HCT116 (cell line): ENCODE data around the gene ATRAID. TPM values are rescaled to one million over a fixed set of nuclear protein-coding genes. Genes with fewer than 3 reads are reported as not detected.

Source experiments
- ATAC-seq: fragments of 200-7000 bp; cut with Tn5 transposase; 2 replicates; pipeline ENCODE4 v1.9.1; 2020; ENCODE audit warnings: mild to moderate bottlenecking, moderate library complexity
- BruUV-seq: library from RNA; stranded (reverse); fragments of 400-500 nt; replicated peaks from 2 replicates; lab custom pipeline; 2021; lab: Mats Ljungman, UMichigan
- CTCF ChIA-PET: fragments of 300-600 bp; sonication (Branson Sonifier 250); formaldehyde crosslinking; loops from one replicate; lab custom pipeline; 2021; ENCODE audit warnings: antibody characterized with exemption; lab: Charles Lee
- POLR2A ChIA-PET: fragments of 300-600, 350-600 bp; sonication (Branson Sonifier 250); formaldehyde crosslinking; loops from one replicate; lab custom pipeline; 2021; ENCODE audit warnings: antibody characterized with exemption; lab: Charles Lee
- RAD21 ChIA-PET, 2 experiments: fragments of 300-600 bp; sonication (Branson Sonifier 250); formaldehyde crosslinking; loops; one replicate each; lab custom pipeline; 2023; ENCODE audit warnings: low total read pairs in 2 of 2; ENCODE audit not compliant: uncharacterized antibody in 2 of 2, unreplicated experiment in 2 of 2, low non-redundant PET in 1 of 2; lab: Charles Lee
- DNase-seq: peaks from one replicate; pipeline ENCODE4 v3.0.0-alpha.2; 2010; ENCODE audit warnings: low read depth, low spot score
- H2AFZ ChIP-seq: fragments of 200-600 bp; shearing (Covaris generic), sonication (generic); 2 replicates; pipeline ENCODE4 v1.6.1; 2017; ENCODE audit warnings: low read depth, mixed run types, mixed read lengths, antibody characterized with exemption, low read length; ENCODE audit not compliant: poor library complexity, severe bottlenecking
- H3K27ac ChIP-seq: 2 replicates; pipeline ENCODE4 v1.5.1; 2012; ENCODE audit warnings: low read depth, low read length
- H3K27me3 ChIP-seq: fragments of 200-600 bp; sonication (generic); 2 replicates; pipeline ENCODE4 v1.6.1; 2016; ENCODE audit warnings: mixed run types, low read length, mixed read lengths; ENCODE audit not compliant: insufficient read depth
- H3K36me3 ChIP-seq, 2 experiments: fragments of 200-500 bp in 1 of 2; fragments of 200-600 bp in 1 of 2; sonication (Bioruptor generic) in 1 of 2; sonication (generic) in 1 of 2; 2 replicates each; pipeline versions ENCODE4 v1.5.1 to v1.6.1; 2014 to 2016; ENCODE audit warnings: low read length in 2 of 2, inconsistent platforms in 1 of 2, mixed read lengths in 1 of 2, mixed run types in 1 of 2; ENCODE audit not compliant: insufficient read depth in 2 of 2, control insufficient read depth in 1 of 2
- H3K4me1 ChIP-seq, 2 experiments: fragments of 200-600 bp in 1 of 2; sonication (generic) in 1 of 2; 2 replicates each; pipeline versions ENCODE4 v1.5.1 to v1.6.1; 2012 to 2017; ENCODE audit warnings: low read length in 2 of 2, inconsistent platforms in 1 of 2, mild to moderate bottlenecking in 1 of 2, mixed read lengths in 1 of 2, mixed run types in 1 of 2, moderate library complexity in 1 of 2; ENCODE audit not compliant: insufficient read depth in 2 of 2, control insufficient read depth in 1 of 2
- H3K4me2 ChIP-seq: fragments of 200-600 bp; sonication (generic); 2 replicates; pipeline ENCODE4 v1.6.1; 2017; ENCODE audit warnings: mixed run types, low read length, mixed read lengths
- H3K4me3 ChIP-seq, 2 experiments: fragments of 200-600 bp in 1 of 2; sonication (generic) in 1 of 2; replicated peaks in 1 of 2; 2 replicates each; pipeline ENCODE4 v1.5.1; 2011 to 2016; ENCODE audit warnings: low read length in 2 of 2, control low read depth in 1 of 2, low read depth in 1 of 2, mild to moderate bottlenecking in 1 of 2, mixed read lengths in 1 of 2, mixed run types in 1 of 2
- H3K79me2 ChIP-seq: fragments of 200-600 bp; sonication (generic); 2 replicates; pipeline ENCODE4 v1.6.1; 2017; ENCODE audit warnings: mild to moderate bottlenecking, mixed run types, low read length, moderate library complexity, mixed read lengths; ENCODE audit not compliant: insufficient read depth
- H3K9ac ChIP-seq: fragments of 200-600 bp; sonication (generic); 2 replicates; pipeline ENCODE4 v1.6.1; 2016; ENCODE audit warnings: low read length, mixed read lengths
- H3K9me2 ChIP-seq: fragments of 200-600 bp; sonication (generic), shearing (Covaris generic); 2 replicates; pipeline ENCODE4 v1.6.1; 2017; ENCODE audit warnings: mixed run types, mild to moderate bottlenecking, moderate library complexity; ENCODE audit not compliant: insufficient read depth
- H3K9me3 ChIP-seq, 2 experiments: fragments of 200-500 bp in 1 of 2; fragments of 200-600 bp in 1 of 2; sonication (Bioruptor generic) in 1 of 2; sonication (generic) in 1 of 2; 2 replicates each; pipeline ENCODE4 v1.6.1; 2014 to 2017; ENCODE audit warnings: low read length in 2 of 2, mixed read lengths in 2 of 2, inconsistent platforms in 1 of 2, low read depth in 1 of 2, mild to moderate bottlenecking in 1 of 2, mixed run types in 1 of 2, moderate library complexity in 1 of 2; ENCODE audit not compliant: control insufficient read depth in 1 of 2, insufficient read depth in 1 of 2
- H4K20me1 ChIP-seq: fragments of 200-600 bp; sonication (generic), shearing (Covaris generic); 2 replicates; pipeline ENCODE4 v1.6.1; 2017; ENCODE audit warnings: mixed run types, mild to moderate bottlenecking, moderate library complexity; ENCODE audit not compliant: insufficient read depth
- ATF3 ChIP-seq: IDR thresholded peaks from 2 replicates; pipeline ENCODE4 v1.6.1; 2012
- CBX3 ChIP-seq: IDR thresholded peaks from 2 replicates; pipeline ENCODE4 v1.6.1; 2012; ENCODE audit warnings: low read depth
- CEBPB ChIP-seq: IDR thresholded peaks from 2 replicates; pipeline ENCODE4 v1.6.1; 2012; ENCODE audit warnings: low read depth
- EGR1 ChIP-seq: IDR thresholded peaks from 2 replicates; pipeline ENCODE4 v1.6.1; 2012; ENCODE audit warnings: low read depth
- EZH2phosphoT487 ChIP-seq: fragments of 200-600 bp; IDR thresholded peaks from 2 replicates; pipeline ENCODE4 v1.6.1; 2018; ENCODE audit warnings: antibody characterized with exemption, borderline replicate concordance
- FOSL1 ChIP-seq: IDR thresholded peaks from 2 replicates; pipeline ENCODE4 v1.6.1; 2012; ENCODE audit warnings: low read depth
- MAX ChIP-seq: IDR thresholded peaks from 2 replicates; pipeline ENCODE4 v1.6.1; 2012
- POLR2A ChIP-seq: IDR thresholded peaks from 2 replicates; pipeline ENCODE4 v1.7.0; 2011; ENCODE audit warnings: borderline replicate concordance; ENCODE audit not compliant: insufficient read depth, insufficient read length; ENCODE audit errors: extremely low read depth
- POLR2AphosphoS5 ChIP-seq: IDR thresholded peaks from 2 replicates; pipeline ENCODE4 v1.6.1; 2011; ENCODE audit warnings: mild to moderate bottlenecking, low read depth, low read length, moderate library complexity
- RAD21 ChIP-seq: IDR thresholded peaks from 2 replicates; pipeline ENCODE4 v1.6.1; 2012; ENCODE audit warnings: low read depth, mild to moderate bottlenecking
- SIN3A ChIP-seq: IDR thresholded peaks from 2 replicates; pipeline ENCODE4 v1.6.1; 2012; ENCODE audit warnings: low read depth
- SP1 ChIP-seq: IDR thresholded peaks from 2 replicates; pipeline ENCODE4 v1.6.1; 2012; ENCODE audit warnings: low read depth
- TCF7L2 ChIP-seq: IDR thresholded peaks from 2 replicates; pipeline ENCODE4 v1.7.0; 2011; ENCODE audit warnings: borderline replicate concordance, inconsistent platforms; ENCODE audit not compliant: insufficient read depth, insufficient read length; ENCODE audit errors: extremely low read depth
- YY1 ChIP-seq: IDR thresholded peaks from 2 replicates; pipeline ENCODE4 v1.6.1; 2011; ENCODE audit warnings: low read length, low read depth, moderate library complexity, mild to moderate bottlenecking; ENCODE audit not compliant: insufficient replicate concordance; ENCODE audit errors: extremely low read depth
- ZBTB33 ChIP-seq: IDR thresholded peaks from 2 replicates; pipeline ENCODE4 v1.6.1; 2011; ENCODE audit warnings: mild to moderate bottlenecking, low read length, moderate library complexity; ENCODE audit not compliant: insufficient replicate concordance; ENCODE audit errors: extremely low read depth
- ZFX ChIP-seq: fragments of 450-650 bp; IDR thresholded peaks from 2 replicates; pipeline ENCODE4 v1.6.1; 2017
- ZNF274 ChIP-seq: fragments of 200-500 bp; sonication (Bioruptor generic); IDR thresholded peaks from 2 replicates; pipeline ENCODE4 v1.6.1; 2014; ENCODE audit warnings: mild to moderate bottlenecking, low read depth, low read length, inconsistent platforms
- intact Hi-C: fragments of 100-400 bp; cut with micrococcal nuclease; formaldehyde crosslinking; loops from 2 replicates; pipeline ENCODE4 v1.10.0; 2022
- total RNA-seq: library from RNA; stranded (reverse); gene quantifications from one replicate; pipeline ENCODE4 v1.2.1, GENCODE V29; 2021; ENCODE audit not compliant: unreplicated experiment
- TF ChIP-seq, protein P1 (sequence below), 3 experiments: fragments of 200-600 bp in 1 of 3; sonication (generic) in 1 of 3; IDR thresholded peaks in 2 of 3; conservative IDR thresholded peaks in 1 of 3; 2 replicates each; pipeline ENCODE4 v1.5.1; 2012 to 2017; ENCODE audit warnings: low read depth in 2 of 3, low read length in 2 of 3, antibody characterized with exemption in 1 of 3, borderline replicate concordance in 1 of 3, control low read depth in 1 of 3, mild to moderate bottlenecking in 1 of 3, mixed read lengths in 1 of 3, mixed run types in 1 of 3, moderate library complexity in 1 of 3; ENCODE audit not compliant: insufficient read depth in 1 of 3

Gene ATRAID
- total RNA-seq, 1 experiment from 2014 or later: 93.6 TPM

- H3K4me3 ChIP-seq: no peak overlapping the region
- no TSS peak for BruUV-seq
- no peak overlapping the region for H3K27ac ChIP-seq
- no peak for DNase-seq
- RAD21 ChIA-PET: no interaction called here
- H4K20me1 ChIP-seq: no peaks in the 10 kb centered on the region
- H3K36me3 ChIP-seq: peaks cover 0 to 15% of the 10 kb centered on the region in 2 experiments; a peak in 2 of 4 replicates
- H3K4me2 ChIP-seq: no peak overlapping the region
- H3K4me1 ChIP-seq: peaks cover 6 to 31% of the 10 kb centered on the region in 2 experiments; a peak in 3 of 4 replicates
- POLR2A ChIA-PET: no interaction called here
- CTCF ChIA-PET: no interaction called here
- TF ChIP-seq ZNF274 (no peak), RAD21 (no peak), MAX (no peak), EZH2phosphoT487 (no peak), SP1 (no peak), YY1 (no peak), POLR2A (no peak), FOSL1 (no peak), CEBPB (no peak), CBX3 (no peak), ZFX (no peak), TCF7L2 (no peak), ATF3 (no peak), SIN3A (no peak), EGR1 (no peak), POLR2AphosphoS5 (no peak), ZBTB33 (no peak)
- TF ChIP-seq, protein P1, sequence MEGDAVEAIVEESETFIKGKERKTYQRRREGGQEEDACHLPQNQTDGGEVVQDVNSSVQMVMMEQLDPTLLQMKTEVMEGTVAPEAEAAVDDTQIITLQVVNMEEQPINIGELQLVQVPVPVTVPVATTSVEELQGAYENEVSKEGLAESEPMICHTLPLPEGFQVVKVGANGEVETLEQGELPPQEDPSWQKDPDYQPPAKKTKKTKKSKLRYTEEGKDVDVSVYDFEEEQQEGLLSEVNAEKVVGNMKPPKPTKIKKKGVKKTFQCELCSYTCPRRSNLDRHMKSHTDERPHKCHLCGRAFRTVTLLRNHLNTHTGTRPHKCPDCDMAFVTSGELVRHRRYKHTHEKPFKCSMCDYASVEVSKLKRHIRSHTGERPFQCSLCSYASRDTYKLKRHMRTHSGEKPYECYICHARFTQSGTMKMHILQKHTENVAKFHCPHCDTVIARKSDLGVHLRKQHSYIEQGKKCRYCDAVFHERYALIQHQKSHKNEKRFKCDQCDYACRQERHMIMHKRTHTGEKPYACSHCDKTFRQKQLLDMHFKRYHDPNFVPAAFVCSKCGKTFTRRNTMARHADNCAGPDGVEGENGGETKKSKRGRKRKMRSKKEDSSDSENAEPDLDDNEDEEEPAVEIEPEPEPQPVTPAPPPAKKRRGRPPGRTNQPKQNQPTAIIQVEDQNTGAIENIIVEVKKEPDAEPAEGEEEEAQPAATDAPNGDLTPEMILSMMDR (IDR thresholded peaks at IDR 0.05 in 2 of 3, conservative IDR thresholded peaks at IDR 0.05 in 1 of 3; ENCODE audit: borderline replicate concordance in 1 of 3, insufficient read depth in 1 of 3, low read depth in 2 of 3, low read length in 2 of 3): no peak
- H3K9ac ChIP-seq: no peak overlapping the region
- intact Hi-C loops: loop anchor here (5.0 kb wide), 1 partner anchor 118 kb away; no protein-coding TSS in a partner anchor
- H3K9me3 ChIP-seq: no peaks in the 10 kb centered on the region
- no peaks in the 10 kb centered on the region for H3K27me3 ChIP-seq
- H3K79me2 ChIP-seq: peaks cover 51% of the 10 kb centered on the region
- ATAC-seq: no peak
- no peaks in the 10 kb centered on the region for H3K9me2 ChIP-seq
- H2AFZ ChIP-seq: no peak overlapping the region
Observed at GRCh38 chr2:27214941-27215340, 3.1 kb downstream of the ATRAID start.
